Trophoblast cell (in vitro differentiated cells and primary cell): ENCODE measurements around the gene PLEKHS1.

Experiments used
- DNase-seq, 2 donors: peaks; one replicate each; pipeline ENCODE4 v3.0.0-alpha.2; 2016
- H2AFZ ChIP-seq: 2 replicates; pipeline ENCODE4 v1.6.1; 2013; ENCODE audit warnings: low read length, moderate library complexity, mild to moderate bottlenecking; ENCODE audit not compliant: insufficient read depth, poor library complexity
- H2AK5ac ChIP-seq: 2 replicates; pipeline ENCODE4 v1.6.1; 2013; ENCODE audit warnings: mild to moderate bottlenecking, low read length
- H2BK120ac ChIP-seq: 2 replicates; pipeline ENCODE4 v1.6.1; 2013; ENCODE audit warnings: low read length, mild to moderate bottlenecking, moderate library complexity; ENCODE audit not compliant: insufficient read depth, poor library complexity
- H2BK12ac ChIP-seq: 2 replicates; pipeline ENCODE4 v1.6.1; 2013; ENCODE audit warnings: mild to moderate bottlenecking, low read length, moderate library complexity
- H2BK5ac ChIP-seq: 2 replicates; pipeline ENCODE4 v1.6.1; 2013; ENCODE audit warnings: low read length, low read depth, moderate library complexity, mild to moderate bottlenecking; ENCODE audit not compliant: poor library complexity
- H3K14ac ChIP-seq: 2 replicates; pipeline ENCODE4 v1.6.1; 2013; ENCODE audit warnings: mild to moderate bottlenecking, low read length
- H3K18ac ChIP-seq: 2 replicates; pipeline ENCODE4 v1.6.1; 2013; ENCODE audit warnings: mild to moderate bottlenecking, low read length
- H3K23ac ChIP-seq: 2 replicates; pipeline ENCODE4 v1.6.1; 2013; ENCODE audit warnings: low read length
- H3K27ac ChIP-seq: 2 replicates; pipeline ENCODE4 v1.5.1; 2013; ENCODE audit warnings: low read depth, mild to moderate bottlenecking, inconsistent platforms, low read length, moderate library complexity
- H3K27me3 ChIP-seq: 2 replicates; pipeline ENCODE4 v1.6.1; 2013; ENCODE audit warnings: inconsistent platforms, mild to moderate bottlenecking, low read length, moderate library complexity; ENCODE audit not compliant: insufficient read depth
- H3K36me3 ChIP-seq, 2 experiments: 1 replicate in 1 of 2; 2 replicates in 1 of 2; pipeline ENCODE4 v1.6.1; 2013; ENCODE audit warnings: low read length in 2 of 2, mild to moderate bottlenecking in 2 of 2, moderate library complexity in 1 of 2; ENCODE audit not compliant: insufficient read depth in 2 of 2, control insufficient read depth in 1 of 2
- H3K4ac ChIP-seq: 2 replicates; pipeline ENCODE4 v1.6.1; 2013; ENCODE audit warnings: low read depth, mild to moderate bottlenecking, low read length, moderate library complexity
- H3K4me1 ChIP-seq, 2 experiments: 1 replicate in 1 of 2; 2 replicates in 1 of 2; pipeline ENCODE4 v1.6.1; 2013; ENCODE audit warnings: low read length in 2 of 2, mild to moderate bottlenecking in 2 of 2, moderate library complexity in 1 of 2; ENCODE audit not compliant: insufficient read depth in 2 of 2, control insufficient read depth in 1 of 2
- H3K4me2 ChIP-seq: 2 replicates; pipeline ENCODE4 v1.6.1; 2013; ENCODE audit warnings: inconsistent platforms, mild to moderate bottlenecking, low read length, moderate library complexity
- H3K4me3 ChIP-seq: 2 replicates; pipeline ENCODE4 v1.5.1; 2013; ENCODE audit warnings: mild to moderate bottlenecking, low read depth, low read length, inconsistent platforms
- H3K79me1 ChIP-seq: one replicate; pipeline ENCODE4 v1.6.1; 2013; ENCODE audit warnings: low read length
- H3K79me2 ChIP-seq: 2 replicates; pipeline ENCODE4 v1.6.1; 2013; ENCODE audit warnings: low read length, mild to moderate bottlenecking; ENCODE audit not compliant: control insufficient read depth, insufficient read depth, poor library complexity
- H3K9ac ChIP-seq: 2 replicates; pipeline ENCODE4 v1.6.1; 2013; ENCODE audit warnings: mild to moderate bottlenecking, low read length
- H3K9me3 ChIP-seq: 2 replicates; pipeline ENCODE4 v1.6.1; 2013; ENCODE audit warnings: low read depth, mild to moderate bottlenecking, control low read depth, inconsistent platforms, low read length; ENCODE audit not compliant: insufficient read depth
- H4K12ac ChIP-seq: 2 replicates; pipeline ENCODE4 v1.6.1; 2013; ENCODE audit warnings: low read depth, mild to moderate bottlenecking, low read length, moderate library complexity
- H4K8ac ChIP-seq: 2 replicates; pipeline ENCODE4 v1.6.1; 2013; ENCODE audit warnings: low read depth, mild to moderate bottlenecking, low read length, moderate library complexity
- H4K91ac ChIP-seq: one replicate; pipeline ENCODE4 v1.6.1; 2013; ENCODE audit warnings: low read depth, mild to moderate bottlenecking, low read length, moderate library complexity
- WGBS: extraction: QIAGEN DNeasy Blood & Tissue Kit; methylation state at CpG from one replicate; pipeline ENCODE4 v1.1.7; 2013; ENCODE audit warnings: missing lambda C conversion rate; ENCODE audit not compliant: insufficient read length, insufficient coverage; ENCODE audit errors: extremely low coverage; 5-methylcytosine and 5-hydroxymethylcytosine counted together

Gene PLEKHS1

GRCh38 chr10:113708640-113709039, 42.8 kb upstream of the PLEKHS1 start:
- Histone ChIP-seq H4K8ac (no peak overlapping the region), H3K79me1 (no peaks in the 10 kb centered on the region), H3K23ac (no peak overlapping the region), H2AK5ac (no peak overlapping the region), H3K36me3 (no peaks in the 10 kb centered on the region), H3K4me1 (peaks cover 16 to 18% of the 10 kb centered on the region in 2 experiments), H3K9ac (no peak overlapping the region), H4K12ac (no peak overlapping the region), H3K9me3 (peaks cover 3% of the 10 kb centered on the region), H3K79me2 (no peaks in the 10 kb centered on the region), H3K4me3 (no peak overlapping the region), H4K91ac (no peak overlapping the region), H3K4ac (no peak overlapping the region), H2BK120ac (no peak overlapping the region), H2AFZ (no peak overlapping the region), H2BK12ac (no peak overlapping the region), H3K14ac (no peak overlapping the region), H2BK5ac (no peak overlapping the region), H3K27me3 (no peaks in the 10 kb centered on the region), H3K4me2 (peak overlapping the region; percentile 2), H3K18ac (no peak overlapping the region), H3K27ac (peak overlapping the region; percentile 59)
- DNase-seq, result no peak
- no CpG with 5 or more reads among the region's 6 CpGs for WGBS

GRCh38 chr10:113709221-113709838, 42.2 kb upstream of the PLEKHS1 start:
- no peak overlapping the region for H2AK5ac ChIP-seq
- H2BK12ac ChIP-seq, result no peak overlapping the region
- DNase-seq, result no peak
- H2BK120ac ChIP-seq, result no peak overlapping the region
- H3K14ac ChIP-seq, result no peak overlapping the region
- peak overlapping the region; percentile 2 for H3K4me2 ChIP-seq
- no peak overlapping the region for H3K9ac ChIP-seq
- H4K12ac ChIP-seq, result no peak overlapping the region
- peak overlapping the region; percentile 59 for H3K27ac ChIP-seq
- H3K79me1 ChIP-seq, result no peaks in the 10 kb centered on the region
- no peaks in the 10 kb centered on the region for H3K36me3 ChIP-seq
- no peak overlapping the region for H3K23ac ChIP-seq
- H3K4ac ChIP-seq, result no peak overlapping the region
- H3K79me2 ChIP-seq, result no peaks in the 10 kb centered on the region
- peaks cover 16 to 18% of the 10 kb centered on the region in 2 experiments for H3K4me1 ChIP-seq
- H4K8ac ChIP-seq, result peak overlapping the region; percentile 14
- H3K4me3 ChIP-seq, result no peak overlapping the region
- no peak overlapping the region for H4K91ac ChIP-seq
- WGBS, result no CpG with 5 or more reads among the region's 8 CpGs
- H2AFZ ChIP-seq, result no peak overlapping the region
- peaks cover 3% of the 10 kb centered on the region for H3K9me3 ChIP-seq
- H3K18ac ChIP-seq, result no peak overlapping the region
- H3K27me3 ChIP-seq, result no peaks in the 10 kb centered on the region
- peak overlapping the region; percentile 29 for H2BK5ac ChIP-seq

- Histone ChIP-seq H3K79me2 (no peaks in the 10 kb centered on the region), H3K4ac (no peak overlapping the region), H2BK120ac (no peak overlapping the region), H2BK12ac (no peak overlapping the region), H3K27ac (no peak overlapping the region), H3K4me3 (no peak overlapping the region), H3K4me1 (peaks cover 15 to 16% of the 10 kb centered on the region in 2 experiments), H3K23ac (no peak overlapping the region), H3K9ac (no peak overlapping the region), H4K91ac (no peak overlapping the region), H3K79me1 (no peaks in the 10 kb centered on the region), H2AK5ac (no peak overlapping the region), H4K12ac (no peak overlapping the region), H4K8ac (no peak overlapping the region), H3K9me3 (peaks cover 3% of the 10 kb centered on the region), H3K18ac (no peak overlapping the region), H2BK5ac (no peak overlapping the region), H3K27me3 (no peaks in the 10 kb centered on the region), H2AFZ (no peak overlapping the region), H3K4me2 (no peak overlapping the region), H3K14ac (no peak overlapping the region), H3K36me3 (no peaks in the 10 kb centered on the region)
- WGBS, result no CpG with 5 or more reads among the region's 2 CpGs
- DNase-seq, result no peak
These were observed 40.3 kb upstream of the PLEKHS1 start for GRCh38 chr10:113711142-113711541.

- peaks cover 15 to 16% of the 10 kb centered on the region in 2 experiments for H3K4me1 ChIP-seq
- no peak overlapping the region for H2BK5ac ChIP-seq
- no peaks in the 10 kb centered on the region for H3K27me3 ChIP-seq
- H2BK12ac ChIP-seq, result no peak overlapping the region
- H3K23ac ChIP-seq, result no peak overlapping the region
- no peak overlapping the region for H3K9ac ChIP-seq
- H2AK5ac ChIP-seq, result no peak overlapping the region
- H4K91ac ChIP-seq, result no peak overlapping the region
- no peaks in the 10 kb centered on the region for H3K36me3 ChIP-seq
- H3K9me3 ChIP-seq, result peaks cover 2% of the 10 kb centered on the region
- H3K4me2 ChIP-seq, result no peak overlapping the region
- H3K4ac ChIP-seq, result no peak overlapping the region
- H3K4me3 ChIP-seq, result no peak overlapping the region
- DNase-seq, result no peak
- H3K27ac ChIP-seq, result no peak overlapping the region
- H2BK120ac ChIP-seq, result no peak overlapping the region
- no peak overlapping the region for H2AFZ ChIP-seq
- no peak overlapping the region for H3K14ac ChIP-seq
- no peak overlapping the region for H4K12ac ChIP-seq
- H3K18ac ChIP-seq, result no peak overlapping the region
- H4K8ac ChIP-seq, result no peak overlapping the region
- no peaks in the 10 kb centered on the region for H3K79me2 ChIP-seq
- no peaks in the 10 kb centered on the region for H3K79me1 ChIP-seq
- no CpG with 5 or more reads among the region's 3 CpGs for WGBS
These were observed 39.5 kb upstream of the PLEKHS1 start for GRCh38 chr10:113712024-113712423.
